G401 (cell line): ENCODE measurements around the gene CRB2. TPM values are rescaled to one million over a fixed set of nuclear protein-coding genes. Genes with fewer than 3 reads are reported as not detected.
"Not testable (repeated sequence)": the region's sequence is repeated elsewhere in the genome, so short reads cannot be mapped to it uniquely, and the experiment has no call there.

Source experiments
- DNase-seq: peaks from one replicate; pipeline ENCODE4 v3.0.0-alpha.2; 2015; ENCODE audit warnings: low spot score
- in situ Hi-C: cut with HindIII; loops from 2 replicates; pipeline ENCODE4 v1.10.0; 2016; ENCODE audit warnings: low sequenced_read_pairs, mixed read lengths
- total RNA-seq: library from RNA; depleted of rRNA; stranded (reverse); fragments of >200 nt; shearing (Covaris generic); gene quantifications from 2 replicates; pipeline ENCODE4 v1.2.3, GENCODE V29; 2014

The CRB2 gene
- total RNA-seq, 1 experiment from 2014 or later = 18.7 TPM

DNA sequence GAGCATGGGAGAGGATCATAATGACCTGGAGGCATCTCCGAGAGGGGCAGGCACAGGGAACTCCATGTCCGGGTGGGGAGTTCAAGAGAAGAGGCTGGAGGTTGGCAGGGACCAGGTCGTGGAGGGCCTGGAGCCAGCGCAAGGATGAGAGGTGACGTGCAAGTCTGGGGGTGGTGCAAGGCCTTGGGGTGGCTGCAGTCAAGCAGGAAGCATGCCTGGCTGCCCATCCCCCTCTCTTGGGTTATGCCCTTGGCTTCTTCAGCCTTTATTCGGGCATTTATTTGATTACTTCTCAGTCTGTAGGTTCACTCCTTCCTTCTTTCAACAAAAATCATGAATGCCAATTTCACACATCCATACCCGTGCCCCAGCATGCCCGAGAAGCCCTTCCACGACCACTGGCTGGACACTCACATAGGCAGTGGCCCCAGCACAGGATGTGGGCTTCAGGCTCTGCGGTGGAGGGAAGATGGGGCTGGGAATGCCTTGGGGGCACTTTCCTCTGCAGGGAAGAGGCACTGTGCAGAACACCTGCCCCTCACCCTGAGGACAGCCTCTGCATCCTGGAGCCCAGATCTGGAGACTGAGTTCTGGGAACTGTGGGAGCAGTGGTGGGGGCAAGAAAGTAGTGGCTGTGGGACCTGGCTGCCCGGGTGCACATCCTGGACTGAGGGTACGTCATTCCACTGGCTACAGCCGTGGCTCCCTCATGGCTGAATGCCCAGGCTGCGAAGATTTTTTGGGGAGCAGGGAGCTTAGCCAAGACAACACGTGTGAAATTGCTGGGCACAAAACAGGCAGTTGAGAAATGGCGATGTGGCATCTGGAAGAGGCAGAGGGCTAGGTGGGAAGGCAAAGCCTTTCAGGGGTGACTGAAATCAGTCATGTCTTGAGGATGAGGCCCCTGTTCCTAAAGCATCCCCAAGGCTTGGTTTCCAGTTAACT lies 38.6 kb downstream of the CRB2 start:
- in situ Hi-C loops = no loop called here

DNA sequence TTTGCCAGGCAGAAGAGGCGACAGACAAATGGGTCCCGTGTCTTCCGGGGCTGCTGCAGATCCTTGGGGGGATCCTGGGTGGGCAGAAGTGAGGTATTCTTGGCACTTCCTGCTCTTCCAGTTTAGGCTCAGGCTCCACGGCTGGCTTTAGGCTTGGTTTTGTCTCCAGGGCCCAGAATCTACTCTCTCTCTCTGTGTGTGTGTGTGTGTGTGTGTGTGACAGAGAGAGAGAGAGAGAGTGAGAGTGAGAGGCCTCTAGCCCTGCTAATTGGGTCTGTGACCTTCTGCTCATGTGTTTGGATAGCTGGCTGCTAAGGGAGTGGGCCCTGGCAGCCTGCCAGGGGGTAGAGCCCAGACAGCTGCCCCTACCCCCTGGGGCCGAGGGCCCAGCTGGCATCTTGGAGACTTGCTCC lies 39.3 kb downstream of the CRB2 start:
- DNase-seq = no peak
- in situ Hi-C loops = no loop called here

More for the DNA sequence above, 38.6 kb downstream of the CRB2 start:
- no peak for DNase-seq

DNA sequence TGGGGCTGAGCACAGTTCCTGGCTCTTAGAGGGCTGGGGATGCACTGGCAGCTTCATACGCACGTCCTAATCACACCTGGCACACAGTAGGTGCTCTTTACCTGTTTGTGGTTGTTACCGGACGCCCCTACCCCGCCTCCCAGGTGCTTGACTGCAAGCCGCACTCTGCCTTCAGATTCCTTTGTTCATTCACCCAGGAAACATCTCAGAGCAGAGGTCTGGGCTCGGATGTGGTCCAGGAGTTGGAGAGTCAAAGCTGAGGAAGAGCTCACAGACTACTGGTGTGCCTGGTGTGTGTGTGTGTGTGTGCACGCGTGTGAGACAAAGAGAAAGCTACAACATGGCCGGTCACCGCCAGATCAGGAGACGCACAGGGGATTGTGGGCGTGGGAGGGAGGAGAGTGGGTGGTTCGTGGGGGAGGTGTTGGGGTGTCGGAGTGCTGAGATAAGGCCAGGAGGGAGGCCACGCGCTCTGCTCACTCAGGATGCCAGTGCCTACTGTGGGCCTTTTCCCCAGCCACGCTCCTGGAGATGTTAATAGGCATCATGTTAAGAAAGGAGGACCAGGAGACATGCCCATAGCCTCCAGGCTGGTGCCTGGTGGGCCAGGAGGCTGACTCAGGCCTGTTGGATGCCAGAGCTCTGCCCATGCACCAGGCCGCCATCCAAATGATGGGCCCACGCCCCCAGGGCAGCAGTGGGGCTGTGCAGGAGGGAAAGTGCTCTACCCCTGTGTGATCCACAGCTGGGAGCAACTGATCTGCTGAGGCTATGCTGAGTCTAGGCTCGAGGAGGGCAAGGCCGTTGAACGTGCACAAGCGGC lies 39.9 kb downstream of the CRB2 start:
- DNase-seq = no peak
- in situ Hi-C loops = no loop called here

DNA sequence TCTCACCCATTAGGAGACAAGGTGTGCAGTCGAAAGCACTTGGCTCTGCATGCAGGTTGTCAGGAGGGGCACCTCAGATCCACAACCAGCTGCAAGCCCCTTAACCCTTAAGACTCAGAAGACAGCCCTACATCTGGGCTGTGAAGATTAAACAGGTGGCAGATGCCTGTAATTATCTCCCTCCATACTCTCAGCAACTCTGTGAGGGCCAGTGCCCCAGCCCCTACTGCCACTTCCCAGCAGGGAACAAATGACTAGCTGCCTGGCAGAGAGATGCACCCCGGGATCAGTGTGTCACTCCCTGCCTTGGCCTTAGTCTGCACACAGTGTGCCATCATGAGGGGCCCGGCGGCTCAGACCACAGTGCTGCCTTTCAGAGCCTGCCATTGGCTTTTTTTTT lies 42.0 kb downstream of the CRB2 start:
- DNase-seq = no peak
- in situ Hi-C loops = no loop called here

DNA sequence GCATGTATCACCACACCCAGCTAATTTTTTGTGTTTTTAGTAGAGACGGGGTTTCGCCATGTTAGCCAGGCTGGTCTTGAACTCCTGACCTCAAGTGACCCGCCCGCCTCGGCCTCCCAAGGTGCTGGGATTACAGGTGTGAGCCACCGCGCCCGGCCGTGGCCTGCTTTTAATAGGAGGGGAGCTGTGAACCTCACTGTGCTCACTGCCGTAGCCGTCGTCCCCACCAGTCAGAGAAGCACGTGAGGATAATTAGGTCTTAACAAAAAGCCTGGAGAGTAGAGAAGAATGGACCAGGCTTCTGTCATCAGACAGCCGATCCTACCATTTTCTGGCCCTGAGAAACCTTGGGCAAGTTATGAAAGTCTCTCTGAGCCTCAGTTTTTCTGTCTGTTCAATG lies 42.9 kb downstream of the CRB2 start:
- in situ Hi-C loops = not testable (repeated sequence)

DNA sequence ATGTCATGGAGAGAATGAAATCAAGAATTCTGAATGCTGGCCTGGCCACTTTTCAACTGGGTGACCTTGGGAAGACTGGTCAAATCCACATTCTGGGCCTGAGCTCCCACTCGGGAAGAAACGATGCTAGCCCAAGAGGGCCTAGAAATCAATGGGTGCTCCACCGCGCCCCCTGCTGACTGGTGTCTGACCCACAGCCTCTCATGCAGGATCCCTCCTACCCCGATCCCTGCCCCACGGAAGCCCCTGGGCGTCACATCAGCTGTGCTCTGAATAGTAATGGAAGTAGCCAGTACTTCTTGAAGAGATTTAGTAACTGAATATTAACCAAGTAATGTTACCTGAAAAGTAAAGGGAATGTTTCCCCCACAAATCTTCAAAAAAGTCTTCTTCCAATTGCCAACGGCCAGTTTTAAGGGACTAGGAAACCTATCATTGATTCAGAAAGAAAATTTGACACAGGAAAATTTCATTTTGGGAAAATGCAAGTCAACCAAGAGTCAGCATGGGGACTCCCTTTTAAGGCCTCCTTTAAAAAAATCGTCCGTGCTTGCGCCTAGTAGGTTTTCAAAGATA lies 43.9 kb downstream of the CRB2 start:
- no peak for DNase-seq

More for the DNA sequence above, 42.9 kb downstream of the CRB2 start:
- DNase-seq = not testable (repeated sequence)

DNA sequence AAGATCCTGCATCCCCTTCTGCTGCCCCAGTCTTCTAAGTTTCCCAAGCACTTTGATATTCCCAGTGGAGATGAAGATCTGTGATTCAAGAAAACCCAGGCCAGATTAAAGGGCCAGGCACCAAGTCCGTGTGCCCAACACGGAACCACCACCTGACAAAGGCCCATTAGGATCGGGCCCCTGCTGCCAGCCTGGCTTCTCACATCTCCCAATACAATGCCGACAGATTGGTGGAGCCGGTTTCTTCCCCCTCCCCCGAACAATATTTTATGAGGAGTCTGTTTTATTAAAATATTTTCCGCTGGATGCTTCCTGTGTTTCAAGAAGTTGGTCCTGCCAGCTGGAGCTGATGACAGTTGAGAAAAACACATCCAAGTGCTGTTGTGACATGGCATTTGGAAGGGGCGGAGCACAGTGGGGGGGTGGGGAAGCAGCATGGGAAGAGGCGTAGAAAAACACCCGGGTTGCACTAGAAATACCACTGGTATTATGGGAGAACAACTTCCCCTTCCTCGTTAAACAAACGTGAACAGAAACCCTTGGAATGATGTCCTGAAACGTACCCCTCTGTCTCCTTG lies 45.0 kb downstream of the CRB2 start:
- no peak for DNase-seq
- in situ Hi-C loops = no loop called here

More for the DNA sequence above, 43.9 kb downstream of the CRB2 start:
- in situ Hi-C loops = no loop called here

DNA sequence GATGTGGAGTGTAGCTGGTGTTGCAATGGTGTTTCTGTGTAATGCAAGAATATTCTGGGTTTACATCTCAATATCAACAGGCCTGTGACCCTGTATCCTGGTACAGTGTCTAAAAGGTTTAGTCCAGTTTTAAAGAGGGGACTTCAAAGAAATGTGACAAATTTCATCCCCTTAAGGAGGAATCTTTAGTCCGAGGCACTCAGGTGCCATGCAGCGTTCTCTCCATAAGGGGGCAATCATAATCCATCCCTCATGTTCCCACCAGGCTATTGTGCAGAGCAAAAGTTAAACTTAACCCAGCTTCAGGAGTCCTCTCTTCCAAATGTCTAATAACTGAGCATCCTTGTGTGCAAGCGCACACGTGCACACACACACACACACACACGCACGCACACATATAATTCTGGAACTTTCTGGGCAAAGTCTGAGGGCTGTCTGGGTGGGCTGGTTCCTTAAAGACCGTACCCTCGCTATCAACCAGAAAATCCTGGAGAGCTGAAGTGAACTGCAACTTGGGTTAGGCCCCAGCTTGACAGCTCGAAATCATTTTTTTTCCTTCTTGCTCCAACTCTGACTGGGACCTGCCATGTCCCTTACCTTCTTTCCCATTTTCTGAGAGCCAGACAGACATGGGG lies 46.0 kb downstream of the CRB2 start:
- in situ Hi-C loops = no loop called here
- peak; percentile 56 for DNase-seq

DNA sequence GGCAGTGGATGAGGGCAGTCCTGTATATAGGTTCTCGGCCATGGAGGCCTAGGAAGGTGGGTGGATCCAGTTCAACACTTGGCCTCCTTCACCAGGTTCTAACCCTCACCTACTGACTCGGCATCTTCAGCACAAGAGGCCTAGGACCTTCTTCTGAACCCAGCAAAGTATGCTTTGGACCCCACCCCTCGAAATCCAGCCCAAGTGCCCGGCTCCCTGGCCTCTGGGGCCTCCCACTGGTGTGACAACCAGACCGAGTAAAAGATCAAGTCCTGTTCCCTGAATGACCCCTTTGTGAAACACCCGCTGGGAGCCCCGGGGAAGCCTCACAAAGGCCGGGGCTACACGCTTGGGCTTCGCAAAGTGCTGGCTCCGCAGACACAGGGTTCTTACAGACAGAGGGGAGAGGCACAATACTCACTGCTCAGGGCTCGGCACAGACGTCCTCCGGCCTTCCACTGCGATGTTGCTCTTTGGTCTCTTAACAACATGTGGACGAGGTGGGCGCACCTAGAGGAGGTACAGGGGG lies 47.0 kb downstream of the CRB2 start:
- in situ Hi-C loops = no loop called here
- DNase-seq = no peak

DNA sequence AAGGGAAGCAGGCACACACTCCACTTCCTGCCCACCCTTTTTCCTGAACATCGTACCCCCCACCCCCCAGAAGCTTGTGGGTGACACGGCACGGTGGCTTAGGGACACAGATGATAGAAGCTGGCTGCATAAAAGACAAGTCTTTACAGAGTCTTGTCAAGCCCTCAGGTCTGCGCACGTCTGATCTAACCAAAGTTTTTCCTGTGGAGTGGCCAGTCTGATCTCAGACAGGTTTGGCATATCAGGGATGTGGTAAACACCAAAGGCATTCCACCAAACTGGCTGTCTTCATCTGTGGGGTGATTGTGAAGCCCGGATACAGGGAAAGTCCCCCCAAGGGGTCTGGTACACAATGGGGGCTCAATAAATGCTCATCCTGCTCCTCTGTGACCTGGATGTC lies 50.0 kb downstream of the CRB2 start:
- in situ Hi-C loops = no loop called here
- no peak for DNase-seq

DNA sequence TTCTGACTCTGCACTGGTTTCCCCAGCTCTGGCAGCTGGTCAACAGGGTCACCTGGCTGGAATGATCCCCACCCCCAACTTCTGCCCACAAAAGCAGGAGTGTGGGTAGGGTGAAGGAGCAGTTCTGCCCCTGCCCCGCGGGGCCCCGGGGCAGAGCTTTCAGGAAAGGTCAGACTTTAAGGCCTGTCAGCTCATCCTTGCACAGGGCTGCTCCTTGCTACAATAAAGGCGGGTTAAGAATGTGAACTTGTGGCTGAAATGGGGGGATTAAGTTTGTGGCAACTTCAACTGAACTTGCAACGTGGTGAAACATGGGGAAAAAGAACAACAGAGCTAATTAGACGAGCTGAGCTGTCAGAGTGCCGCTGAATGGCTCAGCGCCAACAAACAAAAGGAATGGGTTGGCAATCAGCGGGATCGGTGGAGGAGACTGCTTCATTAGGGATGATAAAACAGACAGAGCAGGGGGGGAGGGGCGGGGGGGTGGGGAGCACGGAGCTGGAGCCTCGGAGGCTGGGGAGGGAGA lies 50.8 kb downstream of the CRB2 start:
- DNase-seq = no peak

DNA sequence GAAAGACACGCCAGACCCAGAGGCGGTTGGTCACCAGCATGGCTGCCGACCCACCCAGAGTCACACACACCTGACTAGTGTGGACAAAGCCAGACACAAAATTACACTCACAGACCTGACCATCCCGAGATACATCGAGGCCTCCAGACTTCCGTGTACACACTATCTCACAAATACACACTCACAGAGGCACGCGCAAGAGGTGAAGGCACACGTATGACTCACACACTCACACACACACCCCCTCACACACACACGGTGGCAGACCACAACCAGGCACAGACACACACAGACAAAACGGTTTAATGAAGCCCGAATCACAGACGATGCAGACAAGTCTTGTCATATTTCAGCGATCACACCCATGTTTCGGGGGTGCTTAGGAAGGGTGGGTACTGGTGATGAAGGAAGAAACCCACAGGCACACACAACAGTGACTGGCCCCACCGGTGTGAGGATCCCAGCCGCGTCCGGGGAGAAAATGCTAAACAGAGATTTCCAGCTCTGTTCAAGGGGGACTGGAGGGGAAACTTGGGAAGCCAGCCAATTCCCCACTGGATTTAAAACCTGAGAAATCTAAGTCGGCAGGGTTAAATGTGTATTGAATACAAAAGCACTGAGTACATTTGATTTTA lies 51.3 kb downstream of the CRB2 start:
- in situ Hi-C loops = no loop called here
- no peak for DNase-seq

More for the DNA sequence above, 50.8 kb downstream of the CRB2 start:
- in situ Hi-C loops = no loop called here

DNA sequence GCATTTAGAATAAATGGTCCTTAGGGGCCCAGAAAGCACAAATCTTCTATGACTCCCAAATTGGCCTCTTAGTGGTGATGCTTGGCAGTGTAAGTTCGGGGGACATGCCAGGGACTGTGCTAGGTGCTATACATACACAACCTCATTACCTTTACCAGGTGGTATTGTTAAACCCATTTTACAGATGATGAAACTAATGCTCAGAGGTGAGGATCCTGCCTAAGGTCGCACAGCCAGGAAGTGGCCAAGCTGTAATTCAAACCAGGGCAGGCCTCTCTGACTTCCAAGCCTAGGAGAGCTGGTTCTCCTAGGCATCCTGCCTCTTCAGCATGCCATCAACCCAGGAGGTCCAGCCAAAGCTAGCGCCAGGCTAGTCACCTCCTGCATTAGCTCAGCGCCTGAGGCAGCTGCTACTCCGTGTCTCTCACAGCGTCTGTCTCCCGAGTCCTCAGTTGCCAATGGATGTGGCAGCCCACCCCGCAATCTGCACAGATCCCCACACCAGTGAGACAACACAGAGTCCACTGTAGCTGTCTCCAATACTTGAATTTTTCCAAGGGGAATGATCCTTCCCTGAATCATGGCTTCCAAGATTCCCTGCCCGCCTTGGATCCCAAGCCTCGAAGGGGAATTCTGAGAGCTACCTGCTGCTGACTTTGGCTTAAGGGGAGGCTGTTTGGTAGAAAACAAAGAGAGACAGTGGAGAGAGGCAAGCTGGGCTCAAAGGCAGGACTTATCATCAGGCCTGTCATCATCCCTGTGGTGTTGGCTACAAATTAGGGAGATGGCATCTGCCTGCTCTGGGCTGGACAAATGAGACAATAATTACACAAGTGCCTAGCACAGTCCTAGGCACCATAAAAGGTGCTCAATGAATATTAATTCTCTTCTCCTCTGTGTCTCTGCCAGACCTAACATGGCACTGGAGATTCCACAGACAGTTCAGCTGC lies 52.6 kb downstream of the CRB2 start:
- no peak for DNase-seq
- in situ Hi-C loops = no loop called here

DNA sequence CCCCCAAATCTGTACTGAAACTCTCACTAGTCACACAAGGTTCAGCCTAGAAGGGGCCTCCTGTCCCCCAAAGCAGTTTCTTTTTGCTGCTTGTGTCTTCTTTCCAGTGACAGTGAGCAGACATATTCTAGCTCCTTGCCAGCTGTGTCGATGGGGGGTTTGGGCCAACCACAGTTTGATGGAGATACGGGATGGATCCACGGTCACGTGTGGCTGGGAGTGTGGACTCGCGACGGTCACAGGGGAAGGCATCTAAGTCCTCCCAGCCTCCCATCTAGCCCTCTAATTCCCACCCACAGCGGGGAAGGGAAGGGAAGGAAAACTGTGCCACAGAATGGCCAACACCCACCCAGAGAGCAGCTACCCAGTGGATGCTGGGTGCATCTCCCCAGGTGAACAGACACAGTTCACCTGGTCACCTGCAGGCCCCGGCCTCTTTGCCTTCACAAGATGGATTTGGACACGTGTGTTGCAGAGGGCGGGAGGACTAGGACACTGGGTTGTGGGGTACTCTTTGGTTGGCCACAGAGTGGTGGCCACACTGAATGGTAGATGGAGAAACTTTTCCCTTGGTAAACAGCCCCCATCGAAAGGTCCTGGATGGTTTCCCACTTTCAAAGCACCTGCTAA lies 54.4 kb downstream of the CRB2 start:
- in situ Hi-C loops = no loop called here
- no peak for DNase-seq

DNA sequence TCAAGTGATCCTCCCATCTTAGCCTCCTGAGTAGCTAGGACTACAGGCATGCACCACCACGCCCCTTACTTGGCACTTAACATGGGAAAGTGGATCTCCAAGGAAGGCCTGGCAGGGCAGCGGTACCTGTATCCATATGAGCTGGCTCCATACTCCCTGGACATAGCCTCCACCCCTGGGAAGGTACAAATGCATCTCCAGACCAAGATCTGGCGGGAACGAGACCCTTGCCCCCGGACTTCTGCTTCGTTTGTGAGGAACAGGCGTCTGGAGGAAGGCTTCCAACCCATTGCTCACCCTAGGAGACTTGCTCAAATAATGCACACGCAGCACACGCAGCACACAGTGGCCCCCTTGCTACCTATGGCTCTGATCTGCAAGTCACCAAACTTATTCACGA lies 55.2 kb downstream of the CRB2 start:
- in situ Hi-C loops = no loop called here
- no peak for DNase-seq

DNA sequence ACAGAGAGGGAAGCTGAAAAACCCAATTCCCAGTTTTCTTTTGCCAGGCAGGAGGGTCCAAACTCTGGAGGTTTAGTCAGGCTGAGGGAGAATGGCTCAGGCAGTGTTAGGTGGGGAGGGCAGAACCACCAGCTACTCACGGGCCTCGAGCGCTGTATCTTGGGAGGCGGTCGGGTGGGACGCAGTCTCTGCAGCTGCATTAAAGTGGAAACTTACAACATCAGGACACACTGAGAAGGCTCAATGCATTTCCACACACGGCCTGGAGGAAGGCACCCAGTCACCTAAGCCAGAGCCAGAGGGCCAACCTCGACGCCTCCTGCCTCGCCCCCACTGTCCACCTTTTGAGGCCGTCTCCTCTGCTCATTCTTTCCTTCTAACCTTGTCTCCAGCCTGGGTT lies 55.6 kb downstream of the CRB2 start:
- in situ Hi-C loops = no loop called here
- no peak for DNase-seq
